ENCODE measurements around the gene TMEM30B.

TMEM30B gene

DNA sequence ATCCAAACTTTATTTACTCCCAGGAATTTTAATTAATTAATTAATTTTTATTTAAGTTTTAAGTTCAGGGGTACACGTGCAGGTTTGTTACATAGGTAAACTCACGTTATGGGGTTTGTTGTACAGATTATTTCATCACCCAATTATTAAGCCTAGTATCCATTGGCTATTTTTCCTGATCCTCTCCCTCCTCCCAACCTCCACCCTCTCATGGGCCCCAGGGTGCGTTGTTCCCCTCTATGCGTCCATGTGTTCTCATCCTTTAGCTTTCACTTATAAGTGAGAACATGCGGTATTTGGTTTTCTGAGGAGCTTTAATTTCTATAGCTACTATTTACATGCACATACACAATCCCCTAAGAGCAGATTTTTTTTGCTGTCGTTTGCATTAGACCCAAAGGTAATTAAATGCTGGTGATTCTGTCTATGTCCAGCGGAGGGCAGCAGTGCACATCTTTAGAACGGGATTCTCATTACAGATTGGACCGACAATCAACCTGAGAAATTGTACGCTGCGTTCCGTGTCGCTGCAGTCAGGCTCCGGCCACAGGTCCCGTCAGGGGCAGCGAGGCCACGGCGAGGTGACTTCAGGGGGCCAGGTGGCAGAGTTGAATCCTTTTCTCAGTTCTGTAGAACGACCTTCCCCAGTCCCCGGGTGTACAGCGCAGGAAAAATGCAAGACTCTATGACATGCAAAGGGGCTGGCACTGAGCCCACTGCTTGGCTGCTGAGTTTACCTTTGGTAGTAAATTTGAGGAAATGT lies 11.6 kb downstream of the TMEM30B start:
- DNase-seq (ENCODE audit: extremely low spot score, insufficient read length, low read depth) = peak; percentile 44
- peak; percentile 69 for FAIRE-seq

- FAIRE-seq (no peak), DNase-seq (ENCODE audit: extremely low spot score, insufficient read length, low read depth) (no peak)
These were observed 12.3 kb downstream of the TMEM30B start for GRCh38 chr14:61268812-61269211.

DNA sequence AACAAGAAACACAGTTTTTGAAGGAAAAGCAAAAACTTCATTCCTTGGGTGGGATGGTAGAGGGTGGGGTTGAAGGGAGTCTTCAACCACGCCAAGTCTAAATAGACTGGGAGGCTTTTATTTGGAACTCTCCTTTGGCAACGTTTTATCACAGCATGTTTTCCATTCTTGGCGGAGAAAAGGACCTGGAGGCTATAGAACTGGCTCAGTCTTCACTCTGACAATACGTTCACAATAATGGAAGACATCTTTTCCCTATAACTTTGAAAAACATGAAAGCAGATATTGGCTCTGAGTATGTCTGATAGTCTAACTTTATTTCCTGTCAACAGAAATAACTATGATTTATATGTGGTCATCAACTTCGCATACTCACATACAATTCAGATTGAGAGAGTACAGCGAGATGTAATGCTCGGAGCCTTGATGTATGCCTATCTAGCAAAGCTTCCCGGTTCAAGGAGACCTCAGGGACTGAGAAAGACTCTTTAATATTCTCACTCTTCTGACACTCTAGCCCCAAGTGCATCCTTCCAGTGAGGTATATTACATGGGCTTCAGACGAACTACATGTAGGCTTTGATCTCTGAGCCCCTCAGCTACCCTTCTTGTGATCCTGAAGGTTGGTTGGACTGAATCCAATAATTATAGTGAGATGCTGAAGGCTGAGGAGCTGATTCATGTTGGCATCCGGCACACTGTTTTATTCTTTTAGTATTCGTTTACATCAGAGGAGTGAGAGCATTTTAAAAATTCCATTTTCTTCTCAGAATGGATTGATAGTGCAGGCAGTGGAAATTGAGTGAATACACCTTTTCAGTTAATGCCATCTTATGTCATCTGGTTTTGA lies 14.0 kb downstream of the TMEM30B start:
- DNase-seq (ENCODE audit: extremely low spot score, insufficient read length, low read depth) (no peak), FAIRE-seq (no peak)

- no peak for FAIRE-seq
- DNase-seq (ENCODE audit: extremely low spot score, insufficient read length, low read depth) = no peak
These were observed 14.7 kb downstream of the TMEM30B start for GRCh38 chr14:61266436-61266835.

DNA sequence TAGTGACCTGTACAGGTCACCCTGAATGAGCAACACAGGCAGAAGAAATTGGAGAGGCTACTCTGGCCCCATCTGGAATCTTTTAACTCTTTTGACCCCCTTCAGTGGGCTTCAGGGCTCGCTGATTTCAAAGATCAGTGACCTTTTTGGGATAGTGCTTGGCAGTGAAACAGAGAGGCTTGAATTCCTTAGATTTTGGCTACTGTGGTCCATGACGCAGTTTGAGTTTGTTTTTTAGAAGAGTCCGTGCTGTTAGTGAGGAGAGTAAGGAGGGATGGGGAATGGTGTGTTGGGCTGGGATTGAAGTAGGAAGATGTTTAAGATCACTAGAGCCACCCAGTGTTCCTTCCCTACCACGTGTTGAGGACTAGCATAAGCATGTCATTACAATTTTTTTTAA lies 16.5 kb downstream of the TMEM30B start:
- no peak for DNase-seq (ENCODE audit: extremely low spot score, insufficient read length, low read depth)
- no peak for FAIRE-seq

DNA sequence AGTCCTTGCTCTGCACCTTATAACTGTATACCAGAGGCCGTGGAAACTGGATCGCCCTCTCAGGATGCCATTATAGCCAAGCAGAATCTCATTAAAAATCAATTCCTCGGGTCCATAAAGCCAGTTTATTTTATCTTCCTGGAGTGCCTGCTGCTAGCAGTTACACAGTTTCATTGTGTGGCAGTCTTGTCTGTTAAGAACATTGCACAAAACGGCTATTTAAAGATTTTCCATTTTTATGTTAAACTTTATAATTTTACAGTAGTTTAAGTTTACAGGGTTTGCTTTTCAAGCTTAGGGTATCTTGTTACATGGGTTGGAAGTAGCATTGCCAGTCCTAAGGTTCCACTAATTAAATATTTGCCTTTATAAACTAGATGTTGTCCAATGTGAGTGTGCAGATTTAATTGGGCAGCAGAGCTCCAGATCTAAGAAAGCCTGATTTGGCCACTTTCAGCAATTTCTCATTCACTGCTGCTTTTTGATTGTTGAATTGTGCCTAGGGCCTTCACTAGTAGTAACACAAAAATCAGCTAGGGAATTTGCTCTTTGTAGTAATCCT lies 17.0 kb downstream of the TMEM30B start:
- no peak for FAIRE-seq
- no peak for DNase-seq (ENCODE audit: extremely low spot score, insufficient read length, low read depth)

DNA sequence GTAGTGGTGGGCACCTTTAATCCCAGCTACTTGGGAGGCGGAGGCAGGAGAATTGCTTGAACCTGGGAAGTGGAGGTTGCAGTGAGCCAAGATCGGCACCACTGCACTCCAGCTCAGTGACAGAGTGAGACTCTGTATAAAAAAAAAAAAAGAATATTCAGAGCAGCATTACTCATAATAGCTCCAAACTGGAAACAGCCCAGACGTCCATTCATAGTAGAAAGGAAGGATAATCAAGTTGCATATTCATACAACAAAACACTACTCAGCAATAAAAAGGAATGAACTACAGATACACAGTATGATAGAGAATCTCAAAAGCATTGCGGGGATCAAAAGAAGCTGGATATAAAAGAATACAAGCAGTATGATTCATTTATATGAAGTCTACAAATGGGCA lies 19.1 kb downstream of the TMEM30B start:
- FAIRE-seq = no peak

DNA sequence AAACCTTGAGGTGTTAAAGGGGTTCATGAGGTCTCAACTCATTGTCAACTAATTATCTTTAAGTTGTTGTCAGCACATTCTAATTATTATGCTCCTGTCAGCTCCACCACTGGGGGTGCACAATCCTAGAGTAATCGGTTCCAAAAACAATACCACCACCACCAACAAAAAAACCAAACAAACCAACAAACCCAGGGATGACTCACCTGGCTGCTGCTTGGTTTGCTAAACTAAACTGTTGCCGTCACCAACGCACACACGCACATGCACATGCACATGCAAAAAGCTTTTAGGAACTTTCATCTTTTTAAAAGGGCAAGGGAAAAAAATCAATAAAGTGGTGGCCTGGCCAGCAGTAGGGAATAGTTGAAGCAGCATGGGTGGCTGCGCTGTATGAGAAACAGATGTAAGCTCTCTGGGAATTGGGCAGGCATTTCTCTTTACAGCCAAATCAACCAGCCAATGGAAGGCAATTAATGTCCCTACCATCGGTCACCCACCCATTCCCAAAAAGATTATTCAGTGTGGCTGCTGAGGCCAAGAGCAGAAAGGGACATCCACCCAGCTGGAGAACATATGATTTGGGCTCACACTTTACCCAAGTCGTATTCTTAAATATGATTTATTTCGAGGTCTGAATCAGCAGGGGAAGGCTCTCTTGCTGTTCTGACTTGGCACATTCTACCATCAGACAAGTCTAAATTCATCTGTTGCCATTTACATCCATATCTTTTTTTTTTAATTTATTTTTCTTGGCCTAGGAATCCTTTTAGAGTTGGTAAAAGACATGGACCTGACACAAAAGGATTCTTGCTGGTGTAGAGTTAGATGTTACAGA lies 20.0 kb downstream of the TMEM30B start:
- FAIRE-seq (no peak), DNase-seq (ENCODE audit: extremely low spot score, insufficient read length, low read depth) (no peak)

More for the DNA sequence above, 19.1 kb downstream of the TMEM30B start:
- DNase-seq (ENCODE audit: extremely low spot score, insufficient read length, low read depth) = no peak

DNA sequence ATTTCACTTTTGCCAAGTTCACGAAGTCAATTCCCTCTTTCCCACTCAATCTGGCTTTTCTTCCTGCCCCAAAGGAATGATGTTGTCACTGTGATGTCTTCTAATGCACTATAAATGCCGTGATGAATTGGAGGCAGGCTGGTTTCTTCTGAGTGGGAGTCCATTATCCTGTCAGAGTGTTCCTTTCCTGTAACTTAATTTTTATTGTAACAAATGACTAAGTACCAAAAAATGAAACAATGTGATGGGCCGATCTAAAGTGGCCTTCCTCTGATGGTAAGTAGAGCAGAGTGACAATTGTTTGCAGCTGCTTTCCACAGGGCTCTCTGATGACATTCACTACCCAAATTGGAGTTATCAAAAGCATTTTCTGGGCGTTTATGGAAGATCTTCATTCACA lies 22.2 kb downstream of the TMEM30B start:
- DNase-seq (ENCODE audit: extremely low spot score, insufficient read length, low read depth) = no peak
- no peak for FAIRE-seq

DNA sequence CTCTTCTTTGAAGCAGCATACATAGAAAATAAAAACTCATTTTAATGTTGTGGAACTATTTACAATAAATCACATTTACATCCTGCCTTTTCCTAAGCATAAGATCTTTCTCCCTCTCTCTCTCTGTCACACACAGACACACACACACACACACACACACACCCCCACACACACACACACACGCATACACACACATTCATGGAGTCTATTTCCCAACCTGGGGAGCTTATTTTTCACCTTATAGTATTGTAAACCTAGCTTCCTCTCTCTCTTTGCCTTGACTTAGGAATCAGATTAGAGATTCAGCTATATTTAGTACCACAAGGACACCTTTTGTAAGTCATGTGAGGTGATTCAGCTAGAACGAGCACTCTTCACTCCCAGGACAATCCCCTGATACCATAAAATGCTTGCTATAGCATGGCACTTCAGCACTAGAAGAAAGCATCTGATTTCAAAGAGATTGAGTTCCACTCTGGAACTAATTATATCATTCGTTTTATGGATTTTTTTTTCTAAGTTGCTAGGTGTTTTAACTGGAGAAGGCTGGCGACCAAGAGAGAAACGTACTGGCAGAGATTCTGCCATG lies 23.6 kb downstream of the TMEM30B start:
- no peak for FAIRE-seq
- no peak for DNase-seq (ENCODE audit: extremely low spot score, insufficient read length, low read depth)

DNA sequence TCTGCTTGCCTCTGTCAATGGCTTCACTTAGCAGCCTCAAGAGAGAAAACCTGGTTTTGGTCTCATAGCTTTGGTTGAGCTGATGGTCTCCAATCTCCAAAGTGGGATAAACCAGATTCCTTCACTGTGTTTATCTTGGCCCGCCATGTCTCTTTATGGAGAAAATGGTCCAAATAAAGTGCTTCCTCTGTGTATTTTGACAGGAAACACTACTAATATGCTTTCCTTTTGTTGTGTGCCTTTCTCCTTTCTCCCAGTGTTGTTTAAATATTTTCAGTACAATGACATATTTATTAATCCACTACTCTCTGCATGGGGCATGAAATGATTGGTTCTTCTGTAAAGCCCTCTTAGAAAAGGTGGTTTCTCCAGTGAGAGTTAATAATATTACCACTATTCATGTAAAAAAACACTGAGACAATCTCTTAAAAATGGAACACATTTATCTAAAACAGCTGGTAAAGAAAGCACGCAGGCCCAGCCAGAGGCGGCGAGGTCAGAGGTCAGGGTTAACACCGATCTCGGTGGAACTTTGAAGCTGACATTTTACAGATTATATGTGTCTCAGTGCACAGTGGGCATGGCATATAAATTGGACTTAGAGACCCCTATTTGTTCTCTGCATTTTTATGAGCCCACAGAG lies 24.2 kb downstream of the TMEM30B start:
- no peak for DNase-seq (ENCODE audit: extremely low spot score, insufficient read length, low read depth)

DNA sequence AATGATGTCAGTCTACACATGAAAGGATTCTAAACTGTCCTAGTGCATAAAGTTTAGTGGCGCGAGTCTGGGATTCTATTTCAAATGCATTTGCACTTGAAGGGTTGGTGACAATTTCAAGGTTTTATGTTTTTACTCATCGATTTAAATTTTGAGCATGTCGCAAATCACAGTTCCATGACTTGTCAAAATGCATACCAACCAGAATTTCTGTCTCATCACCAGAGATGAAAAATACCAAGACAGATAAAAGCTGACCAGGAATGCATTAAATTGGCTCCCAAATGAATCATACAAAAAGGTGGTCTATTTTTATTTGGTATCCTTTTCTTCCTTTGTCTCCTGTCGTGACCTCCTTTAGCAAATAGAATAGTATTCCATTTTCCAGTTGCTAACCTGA lies 25.2 kb downstream of the TMEM30B start:
- FAIRE-seq = no peak
- no peak for DNase-seq (ENCODE audit: extremely low spot score, insufficient read length, low read depth)

More for the DNA sequence above, 24.2 kb downstream of the TMEM30B start:
- no peak for FAIRE-seq

GRCh38 chr14:61254808-61255526 lies 26.2 kb downstream of the TMEM30B start:
- no peak for FAIRE-seq
- DNase-seq (ENCODE audit: extremely low spot score, insufficient read length, low read depth) = no peak

- no peak for DNase-seq (ENCODE audit: extremely low spot score, insufficient read length, low read depth)
- no peak for FAIRE-seq
These were observed 27.9 kb downstream of the TMEM30B start for GRCh38 chr14:61253064-61253738.

GRCh38 chr14:61252369-61253063 lies 28.6 kb downstream of the TMEM30B start:
- DNase-seq (ENCODE audit: extremely low spot score, insufficient read length, low read depth) (peak; percentile 30), FAIRE-seq (peak; percentile 90)

GRCh38 chr14:61250063-61250462 lies 31.1 kb downstream of the TMEM30B start:
- no peak for FAIRE-seq
- no peak for DNase-seq (ENCODE audit: extremely low spot score, insufficient read length, low read depth)

- FAIRE-seq = no peak
- no peak for DNase-seq (ENCODE audit: extremely low spot score, insufficient read length, low read depth)
These were observed 33.2 kb downstream of the TMEM30B start for GRCh38 chr14:61247935-61248334.

DNA sequence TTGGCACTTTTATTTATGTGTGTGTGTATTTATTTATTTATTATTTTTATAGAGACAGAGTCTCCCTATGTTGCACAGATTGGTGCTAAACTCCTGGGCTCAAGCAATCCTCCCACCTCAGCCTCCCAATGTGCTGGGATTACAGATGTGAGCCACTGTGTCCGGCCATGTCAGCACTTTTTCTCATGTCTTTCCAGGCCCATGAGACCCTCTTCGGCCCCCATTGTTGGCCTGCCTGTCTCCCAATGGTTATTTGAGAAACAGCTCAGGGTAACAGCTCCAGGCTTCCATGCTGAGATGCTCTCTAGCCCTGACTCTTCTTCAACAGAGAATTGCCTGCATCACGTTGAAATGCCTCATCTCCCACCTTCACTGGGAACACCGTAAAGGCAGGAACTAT lies 34.4 kb downstream of the TMEM30B start:
- FAIRE-seq (no peak), DNase-seq (ENCODE audit: extremely low spot score, insufficient read length, low read depth) (no peak)

All from GM18507 (cell line).